GM18502 (cell line): ENCODE results near the gene MPZL2.

Experiments
- ATAC-seq: cut with Tn5 transposase; IDR thresholded peaks from one replicate; pipeline ENCODE4 v1.9.1; 2021; ENCODE audit warnings: mild to moderate bottlenecking; ENCODE audit not compliant: unreplicated experiment, poor library complexity

The MPZL2 gene

DNA sequence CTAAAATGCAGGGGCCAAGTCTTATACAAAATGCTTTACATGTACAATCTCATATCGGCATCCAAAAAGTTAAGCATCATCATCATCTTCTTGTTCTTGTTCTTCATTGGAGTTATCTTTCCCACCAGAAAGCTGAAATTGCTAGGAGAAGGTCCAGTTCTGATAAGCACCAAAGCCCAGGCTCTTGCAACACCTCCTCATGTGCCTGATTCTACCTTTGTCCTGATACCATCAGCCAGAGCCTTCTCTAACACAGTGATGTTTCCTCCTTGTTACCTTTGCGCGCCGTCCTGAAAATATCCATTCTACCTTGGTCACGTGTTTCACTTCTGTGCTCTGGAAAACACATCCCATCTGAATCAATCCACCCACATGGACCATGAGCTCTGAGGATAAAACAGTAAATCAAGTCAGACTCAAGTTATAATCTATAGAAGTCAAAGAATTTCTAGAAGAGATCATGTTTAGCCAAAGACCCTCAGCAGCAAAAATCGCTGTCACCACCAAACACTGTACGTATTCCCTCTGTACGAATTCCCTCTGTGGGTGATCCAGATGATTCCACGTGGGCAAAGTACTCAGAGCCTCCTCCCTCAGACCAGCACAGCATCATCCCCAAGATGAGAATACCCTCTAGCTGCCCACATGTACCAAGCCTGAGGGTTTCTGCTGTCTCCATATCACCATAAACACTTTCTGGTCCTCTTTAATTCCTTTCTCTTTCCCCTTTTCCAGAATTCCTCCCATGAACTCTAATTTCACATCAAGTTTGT, 58.3 kb downstream of the MPZL2 start:
- ATAC-seq: no peak
